Measurements from ENCODE around the gene SPON1. TPM values are rescaled to one million over a fixed set of nuclear protein-coding genes. Genes with fewer than 3 reads are reported as not detected.
"Not testable (repeated sequence)": the region's sequence is repeated elsewhere in the genome, so short reads cannot be mapped to it uniquely, and the experiment has no call there.

Gene SPON1
- total and polyA plus RNA-seq, 2 donors (not counting 1 experiment from before 2014, with no cell fraction given) = 0.30 TPM; not detected in 1

DNA sequence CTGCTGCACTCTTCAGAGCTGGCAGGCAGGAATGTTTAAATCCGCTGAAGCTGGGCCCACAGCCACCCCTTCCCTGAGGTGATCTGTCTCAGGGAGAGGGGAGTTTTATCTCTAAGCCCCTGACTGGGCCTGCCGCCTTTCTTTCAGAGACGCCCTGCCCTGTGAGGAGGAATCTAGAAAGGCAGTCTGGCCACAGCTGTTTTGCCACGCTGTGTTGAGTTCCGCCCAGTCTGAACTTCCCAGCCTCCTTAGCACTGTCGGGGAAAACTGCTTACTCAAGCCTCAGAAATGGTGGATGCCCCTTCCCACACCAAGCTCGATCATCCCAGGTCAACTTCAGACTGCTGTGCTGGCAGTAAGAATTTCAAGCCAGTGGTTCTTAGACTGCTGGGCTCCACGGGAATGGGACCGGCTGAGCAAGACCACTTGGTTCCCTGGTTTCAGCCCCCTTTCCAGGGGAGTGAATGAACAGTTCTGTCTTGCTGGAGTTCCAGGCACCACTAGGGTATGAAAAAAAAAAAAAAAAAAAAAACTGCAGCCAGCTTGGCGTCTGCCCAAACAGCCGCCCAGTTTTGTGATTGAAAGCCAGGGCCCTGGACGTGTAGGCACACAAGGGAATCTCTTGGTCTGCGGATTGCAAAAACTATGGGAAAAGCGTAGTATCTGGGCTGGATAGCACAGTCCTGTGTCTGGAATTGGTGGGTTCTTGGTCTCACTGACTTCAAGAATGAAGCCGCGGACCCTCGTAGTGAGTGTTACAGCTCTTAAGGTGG lies 127.4 kb downstream of the SPON1 start:
- ChIA-PET POLR2A (interaction anchor here (0.6 kb wide), 1 partner anchor 25 kb away, joined by 3 read pairs; no protein-coding TSS in a partner anchor), CTCF (no interaction called here)
- Histone ChIP-seq H2AFZ (ENCODE audit: insufficient read depth, low read depth, low read length, poor library complexity, severe bottlenecking) (no peak overlapping the region), H3K4me3 (ENCODE audit: control extremely low read depth in 1 of 5, extremely low read depth in 1 of 5, insufficient read depth in 1 of 5, low read depth in 2 of 5, low read length in 4 of 5) (no peak overlapping the region), H3K9ac (ENCODE audit: low read length) (no peak overlapping the region), H3K79me2 (ENCODE audit: control insufficient read depth, insufficient read depth, low read length) (no peaks in the 10 kb centered on the region), H3K27me3 (replicated peaks in 1 of 4; ENCODE audit: control extremely low read depth in 1 of 4, control insufficient read depth in 3 of 4, insufficient read depth in 4 of 4, low read length in 3 of 4) (peaks cover 0 to 4% (median 2%) of the 10 kb centered on the region in 4 experiments), H3K36me3 (replicated peaks in 1 of 2; ENCODE audit: control extremely low read depth in 1 of 2, control insufficient read depth in 1 of 2, extremely low read depth in 1 of 2, insufficient read depth in 2 of 2, low read length in 1 of 2) (no peaks in the 10 kb centered on the region), H3K27ac (ENCODE audit: low read length in 2 of 2) (no peak overlapping the region), H3K9me3 (ENCODE audit: control extremely low read depth in 1 of 3, control insufficient read depth in 2 of 3, insufficient read depth in 1 of 3, low read length in 2 of 3) (no peaks in the 10 kb centered on the region), H4K20me1 (ENCODE audit: control insufficient read depth, insufficient read depth, low read length, poor library complexity, severe bottlenecking) (no peaks in the 10 kb centered on the region), H3K4me1 (ENCODE audit: control insufficient read depth in 2 of 2, insufficient read depth in 2 of 2, low read length in 2 of 2) (no peaks in the 10 kb centered on the region), H3K4me2 (replicated peaks; ENCODE audit: low read depth, low read length, poor library complexity, severe bottlenecking) (no peak overlapping the region)
- DNase-seq (no peak), ATAC-seq (ENCODE audit: low read depth) (no peak)
- H3K9me3 Mint-ChIP-seq (ENCODE audit: insufficient read depth) = peaks cover 4% of the 10 kb centered on the region
- peaks cover 38% of the 10 kb centered on the region for H3K27me3 Mint-ChIP-seq
- H3K4me1 Mint-ChIP-seq = no peaks in the 10 kb centered on the region
- no peak for TF ChIP-seq EZH2 (IDR thresholded peaks at IDR 0.05; ENCODE audit: borderline replicate concordance, insufficient read depth, low read depth, low read length, poor library complexity, severe bottlenecking)
- H3K27ac Mint-ChIP-seq = no peak overlapping the region
- intact Hi-C loops (cut with micrococcal nuclease) = no loop called here
- WGBS (ENCODE audit: insufficient coverage) = 91% methylated on average over 11 of the region's 17 CpGs
- H3K4me3 Mint-ChIP-seq = no peak overlapping the region

DNA sequence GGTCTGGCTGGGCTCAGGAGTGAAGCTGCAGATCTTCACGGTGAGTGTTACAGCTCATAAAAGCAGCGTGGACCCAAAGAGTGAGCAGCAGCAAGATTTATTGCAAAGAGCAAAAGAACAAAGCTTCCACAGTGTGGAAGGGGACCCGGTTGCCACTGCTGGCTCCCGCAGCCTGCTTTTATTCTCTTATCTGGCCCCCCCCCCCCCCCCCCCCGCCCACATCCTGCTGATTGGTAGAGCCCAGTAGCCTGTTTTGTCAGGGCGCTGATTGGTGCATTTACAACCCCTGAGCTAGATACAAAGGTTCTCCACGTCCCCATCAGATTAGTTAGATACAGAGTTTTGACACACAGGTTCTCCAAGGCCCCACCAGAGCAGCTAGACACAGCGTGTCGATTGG lies 128.1 kb downstream of the SPON1 start:
- H3K9ac ChIP-seq (ENCODE audit: low read length); H3K4me3 ChIP-seq (ENCODE audit: control extremely low read depth in 1 of 5, extremely low read depth in 1 of 5, insufficient read depth in 1 of 5, low read depth in 2 of 5, low read length in 4 of 5); H3K79me2 ChIP-seq (ENCODE audit: control insufficient read depth, insufficient read depth, low read length); ATAC-seq (ENCODE audit: low read depth); H3K27ac ChIP-seq (ENCODE audit: low read length in 2 of 2); H3K4me1 ChIP-seq (ENCODE audit: control insufficient read depth in 2 of 2, insufficient read depth in 2 of 2, low read length in 2 of 2); H4K20me1 ChIP-seq (ENCODE audit: control insufficient read depth, insufficient read depth, low read length, poor library complexity, severe bottlenecking); H3K27ac Mint-ChIP-seq; CTCF ChIA-PET; H3K4me1 Mint-ChIP-seq; intact Hi-C loops (cut with micrococcal nuclease); H3K4me3 Mint-ChIP-seq; H3K9me3 ChIP-seq (ENCODE audit: control extremely low read depth in 1 of 3, control insufficient read depth in 2 of 3, insufficient read depth in 1 of 3, low read length in 2 of 3); H2AFZ ChIP-seq (ENCODE audit: insufficient read depth, low read depth, low read length, poor library complexity, severe bottlenecking); DNase-seq; H3K9me3 Mint-ChIP-seq (ENCODE audit: insufficient read depth); H3K4me2 ChIP-seq (replicated peaks; ENCODE audit: low read depth, low read length, poor library complexity, severe bottlenecking); H3K27me3 ChIP-seq (replicated peaks in 1 of 4; ENCODE audit: control extremely low read depth in 1 of 4, control insufficient read depth in 3 of 4, insufficient read depth in 4 of 4, low read length in 3 of 4); H3K36me3 ChIP-seq (replicated peaks in 1 of 2; ENCODE audit: control extremely low read depth in 1 of 2, control insufficient read depth in 1 of 2, extremely low read depth in 1 of 2, insufficient read depth in 2 of 2, low read length in 1 of 2): not testable (repeated sequence)
- POLR2A ChIA-PET = interaction anchor here (0.6 kb wide), 1 partner anchor 24 kb away, joined by 3 read pairs; no protein-coding TSS in a partner anchor
- peaks cover 35% of the 10 kb centered on the region for H3K27me3 Mint-ChIP-seq
- WGBS (ENCODE audit: insufficient coverage) = 14% methylated on average over 1 of the region's 9 CpGs

All from B cell (primary cell).